DMS79 (cell line): Measurements from ENCODE around the gene PRKG1.
"Not testable (repeated sequence)": the region's sequence is repeated elsewhere in the genome, so short reads cannot be mapped to it uniquely, and the experiment has no call there.

ENCODE experiments used
- DNase-seq: peaks from one replicate; lab custom pipeline; 2025; lab: John Stamatoyannopoulos, UW

Gene PRKG1

GRCh38 chr10:51656503-51656902 is 582.2 kb downstream of the PRKG1 start:
- DNase-seq = no peak

- no peak for DNase-seq
These were observed 583.7 kb downstream of the PRKG1 start for GRCh38 chr10:51658000-51658399.

GRCh38 chr10:51659344-51659743 is 585.1 kb downstream of the PRKG1 start:
- no peak for DNase-seq

- no peak for DNase-seq
These were observed 588.8 kb downstream of the PRKG1 start for GRCh38 chr10:51663086-51663485.

GRCh38 chr10:51666456-51666855 is 592.2 kb downstream of the PRKG1 start:
- no peak for DNase-seq

GRCh38 chr10:51667678-51668335 is 593.5 kb downstream of the PRKG1 start:
- DNase-seq = no peak

- no peak for DNase-seq
These were observed 594.0 kb downstream of the PRKG1 start for GRCh38 chr10:51668336-51668689.

- DNase-seq = no peak
These were observed 594.8 kb downstream of the PRKG1 start for GRCh38 chr10:51669041-51669440.

GRCh38 chr10:51672039-51672535 is 597.8 kb downstream of the PRKG1 start:
- DNase-seq = no peak

- DNase-seq = no peak
These were observed 600.8 kb downstream of the PRKG1 start for GRCh38 chr10:51675088-51675487.

- DNase-seq = no peak
These were observed 605.6 kb downstream of the PRKG1 start for GRCh38 chr10:51679841-51680240.

GRCh38 chr10:51683031-51683691 is 608.9 kb downstream of the PRKG1 start:
- DNase-seq = no peak

GRCh38 chr10:51685768-51686167 is 611.5 kb downstream of the PRKG1 start:
- no peak for DNase-seq

GRCh38 chr10:51687296-51687695 is 613.0 kb downstream of the PRKG1 start:
- no peak for DNase-seq

- not testable (repeated sequence) for DNase-seq
These were observed 614.5 kb downstream of the PRKG1 start for GRCh38 chr10:51688826-51689225.

GRCh38 chr10:51689536-51689935 is 615.2 kb downstream of the PRKG1 start:
- no peak for DNase-seq

GRCh38 chr10:51691135-51691534 is 616.8 kb downstream of the PRKG1 start:
- DNase-seq = no peak

- DNase-seq = no peak
These were observed 619.9 kb downstream of the PRKG1 start for GRCh38 chr10:51694086-51694768.

GRCh38 chr10:51696251-51696650 is 622.0 kb downstream of the PRKG1 start:
- DNase-seq = no peak

- no peak for DNase-seq
These were observed 624.3 kb downstream of the PRKG1 start for GRCh38 chr10:51698473-51699063.

- no peak for DNase-seq
These were observed 624.8 kb downstream of the PRKG1 start for GRCh38 chr10:51699145-51699474.

GRCh38 chr10:51699475-51700227 is 625.4 kb downstream of the PRKG1 start, which contains the start of gene CSTF2T:
TSS of gene CSTF2T (minus strand) at chr10:51699595. CDS start at chr10:51699549, 46 bp downstream.
- DNase-seq = peak; percentile 45
